IPS DF 4.7 (cell line): ENCODE data around the gene ITPR1.

Experiments used
- DNase-seq: peaks from one replicate; pipeline ENCODE4 v3.0.0-alpha.2; 2013; ENCODE audit warnings: low spot score; ENCODE audit errors: extremely low read depth

The ITPR1 gene

DNA sequence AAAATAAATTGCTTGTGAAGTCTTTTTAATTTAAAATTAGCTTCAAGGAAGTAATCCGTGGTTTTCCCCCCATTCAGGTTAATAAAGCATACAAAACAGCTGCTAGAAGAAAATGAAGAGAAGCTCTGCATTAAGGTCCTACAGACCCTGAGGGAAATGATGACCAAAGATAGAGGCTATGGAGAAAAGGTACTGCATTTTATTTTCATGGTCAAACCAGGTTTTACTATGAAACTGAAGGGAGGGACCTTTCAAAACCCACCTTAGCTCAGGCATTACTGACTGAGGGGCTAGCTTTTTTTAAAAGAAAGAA lies 218.5 kb downstream of the ITPR1 start:
- no peak for DNase-seq

DNA sequence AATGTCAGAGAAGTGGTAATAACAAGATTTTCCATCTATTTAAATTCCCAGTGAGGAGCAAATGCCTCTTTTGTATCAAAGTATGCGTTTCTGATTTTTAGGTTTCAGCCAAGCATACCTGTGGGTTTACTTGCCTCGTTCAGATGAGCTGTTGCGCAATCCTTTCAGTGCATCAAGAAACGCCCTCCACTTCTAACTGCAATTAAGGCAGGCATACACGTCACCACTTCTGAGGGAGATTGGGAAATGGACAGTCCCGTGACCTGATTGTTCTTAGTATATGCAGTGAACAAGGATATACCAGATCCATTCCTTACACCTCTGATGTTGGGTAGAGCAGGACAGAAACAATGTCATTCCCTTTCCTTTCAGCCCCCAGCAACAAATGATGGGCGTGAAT lies 219.0 kb downstream of the ITPR1 start:
- no peak for DNase-seq

DNA sequence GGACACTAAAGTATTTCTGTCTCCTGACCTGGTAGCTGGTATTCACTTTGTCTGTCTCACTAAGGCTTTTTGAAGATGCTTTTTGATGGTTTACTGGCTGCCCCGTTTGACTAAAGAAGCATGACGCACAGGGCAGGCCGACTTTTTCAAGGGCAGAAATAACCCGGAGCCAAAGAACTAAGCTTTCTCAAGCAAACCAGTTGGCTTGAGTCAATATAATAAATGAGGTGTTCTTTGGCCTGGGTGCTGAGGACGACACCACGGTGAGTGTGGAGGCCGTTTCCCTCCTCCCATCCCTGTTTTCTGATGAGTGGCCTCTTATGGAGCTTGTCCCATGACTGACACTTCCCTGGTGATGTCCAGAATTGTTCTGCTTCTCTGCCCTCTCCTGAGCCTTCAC lies 220.9 kb downstream of the ITPR1 start:
- no peak for DNase-seq

DNA sequence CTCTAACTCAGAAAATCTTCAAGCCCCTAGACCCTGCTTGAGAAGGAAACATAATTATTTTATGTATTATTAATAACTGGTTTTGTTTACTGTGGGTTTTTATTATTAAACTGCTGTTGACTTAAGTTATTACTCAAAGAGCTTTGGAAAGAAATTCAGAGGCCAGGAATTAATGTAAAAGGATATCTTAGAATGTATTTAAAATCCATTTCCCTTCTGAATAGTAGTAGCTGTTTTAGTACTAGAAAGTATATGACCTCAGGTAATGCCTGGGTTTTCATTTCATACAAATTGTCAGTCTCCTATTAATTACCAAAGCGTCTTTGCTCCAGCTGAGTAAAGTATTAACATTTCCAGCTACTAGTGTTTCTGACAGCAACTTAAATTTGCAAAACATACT lies 223.1 kb downstream of the ITPR1 start:
- no peak for DNase-seq

DNA sequence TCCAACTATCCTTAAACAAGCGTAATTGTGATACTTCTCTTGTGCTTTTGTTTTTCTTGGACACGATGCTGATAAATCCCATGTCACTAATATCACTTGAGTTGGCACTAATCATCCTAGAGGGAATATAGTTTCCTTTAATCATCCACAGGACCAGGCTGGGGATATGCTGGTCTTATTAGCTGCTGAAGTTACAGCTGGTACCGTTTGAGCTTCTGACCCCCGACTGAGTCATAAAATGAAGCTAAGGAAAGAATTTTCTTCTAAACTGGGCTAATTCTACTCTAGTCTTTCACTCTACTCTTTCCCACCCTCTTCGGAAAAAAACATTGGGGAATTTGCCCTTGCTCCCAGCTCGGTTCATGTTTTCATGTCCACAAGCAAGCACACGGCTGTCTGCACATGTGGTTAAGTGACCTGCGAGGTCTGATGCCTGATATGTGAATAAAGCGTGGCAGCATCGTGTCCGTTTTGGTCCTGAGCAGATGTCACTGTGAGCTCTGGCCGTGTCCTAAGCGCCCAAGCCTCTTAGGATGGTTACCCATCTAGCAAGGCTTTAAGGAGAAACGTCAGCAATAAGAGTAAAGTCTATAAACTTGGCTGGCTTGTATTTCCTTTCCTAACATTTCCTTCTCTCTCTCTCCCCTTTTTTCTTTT lies 223.7 kb downstream of the ITPR1 start:
- DNase-seq: no peak

DNA sequence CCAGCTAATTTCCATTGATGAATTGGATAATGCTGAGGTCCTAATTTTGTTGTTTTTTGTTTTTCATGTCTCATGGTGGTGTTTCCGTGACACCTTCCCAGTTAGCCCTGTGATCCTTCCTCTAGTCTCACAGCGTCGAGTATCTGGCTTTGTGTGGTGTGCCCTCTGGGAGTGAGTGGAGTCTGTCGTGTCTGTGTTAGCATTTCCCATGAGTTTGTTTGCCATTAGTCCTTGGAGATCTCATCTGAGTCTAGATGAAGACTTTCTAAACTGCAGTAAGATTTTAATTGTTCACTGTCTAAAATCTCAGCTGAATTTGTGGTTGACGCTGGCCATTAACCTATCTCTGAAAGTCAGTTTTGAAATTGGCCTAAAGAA lies 224.2 kb downstream of the ITPR1 start:
- no peak for DNase-seq

DNA sequence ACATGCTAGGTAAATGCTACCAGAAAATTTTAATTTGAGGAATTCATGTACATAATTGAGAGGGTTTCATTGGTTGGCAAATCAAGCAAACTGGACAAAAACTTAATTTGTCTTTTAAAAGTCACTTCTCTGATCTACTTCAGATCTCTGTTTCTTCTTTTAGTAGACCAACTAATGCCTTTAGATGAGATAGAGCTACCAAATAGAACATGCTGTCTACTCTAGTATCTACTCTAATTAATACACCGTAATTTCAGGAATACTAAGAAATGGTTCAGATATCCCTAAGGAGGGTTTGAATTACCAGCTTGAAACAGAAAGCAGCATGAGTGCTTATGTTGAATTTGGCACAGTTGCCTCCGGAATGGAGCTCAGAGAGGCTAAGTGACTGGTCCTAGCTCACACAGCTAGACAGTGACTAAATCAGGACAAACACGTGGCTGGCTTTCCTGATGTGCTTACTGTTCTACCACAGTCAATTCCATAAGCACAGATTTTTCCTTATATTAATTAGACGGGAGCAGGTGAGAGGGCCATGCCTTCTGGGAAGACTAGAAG lies 225.1 kb downstream of the ITPR1 start:
- no peak for DNase-seq

DNA sequence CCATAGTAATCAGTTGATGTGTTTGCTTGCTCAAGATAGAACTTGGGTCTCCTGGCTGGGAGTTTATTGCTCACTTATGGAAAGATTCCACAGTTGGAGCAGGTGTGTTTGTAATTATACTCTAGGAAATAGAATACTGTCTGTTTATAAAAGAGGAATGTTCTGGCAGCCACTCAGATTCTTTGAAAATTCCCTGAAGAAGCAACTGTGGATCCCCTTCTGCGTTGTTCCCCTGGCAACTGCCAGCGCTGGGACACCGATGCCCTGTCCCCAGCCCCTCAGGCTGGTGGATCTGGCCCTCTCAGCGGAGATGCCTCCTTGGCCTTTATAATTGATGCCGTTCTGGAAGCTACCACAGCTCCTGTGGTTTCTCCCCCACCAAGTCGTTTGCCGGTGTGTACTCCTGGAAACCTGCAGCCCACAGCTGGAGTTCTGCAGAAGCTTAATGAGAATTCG lies 225.9 kb downstream of the ITPR1 start:
- DNase-seq: no peak

DNA sequence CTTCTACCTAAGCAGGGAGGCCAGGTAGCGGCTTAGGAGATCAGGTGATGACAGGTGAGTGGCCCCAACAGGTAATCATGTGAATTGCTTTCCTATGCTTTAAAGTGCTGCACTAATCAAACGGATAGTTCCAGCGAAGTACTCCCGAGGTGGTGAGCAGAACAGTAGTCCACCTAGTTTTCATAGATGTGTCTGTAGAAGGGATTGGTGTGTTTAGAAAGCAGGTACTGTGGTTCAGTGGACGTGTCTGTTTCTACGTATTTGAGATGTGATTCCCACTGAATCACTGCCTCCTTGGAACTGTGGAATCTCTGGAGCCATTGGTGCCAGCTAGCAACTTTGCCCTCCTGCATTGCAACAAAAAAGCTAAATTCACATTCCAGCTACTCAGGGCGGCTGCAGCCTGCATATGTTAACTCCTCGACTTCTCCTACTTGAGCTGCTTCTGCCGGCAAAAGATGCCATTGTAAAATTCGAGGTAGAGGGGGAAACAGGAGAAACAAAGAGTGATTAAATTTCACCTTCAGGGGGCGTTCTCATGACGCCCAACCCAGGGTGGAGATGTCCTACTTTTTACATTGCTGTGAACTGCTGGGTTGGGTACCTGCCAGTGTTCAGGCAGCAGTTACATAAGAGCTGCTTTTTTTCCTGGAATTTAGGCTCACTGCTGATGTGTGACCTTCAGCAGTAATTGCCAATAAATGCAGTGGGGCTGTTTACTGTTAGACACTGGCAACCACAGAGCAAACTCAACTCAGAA lies 227.3 kb downstream of the ITPR1 start:
- no peak for DNase-seq

DNA sequence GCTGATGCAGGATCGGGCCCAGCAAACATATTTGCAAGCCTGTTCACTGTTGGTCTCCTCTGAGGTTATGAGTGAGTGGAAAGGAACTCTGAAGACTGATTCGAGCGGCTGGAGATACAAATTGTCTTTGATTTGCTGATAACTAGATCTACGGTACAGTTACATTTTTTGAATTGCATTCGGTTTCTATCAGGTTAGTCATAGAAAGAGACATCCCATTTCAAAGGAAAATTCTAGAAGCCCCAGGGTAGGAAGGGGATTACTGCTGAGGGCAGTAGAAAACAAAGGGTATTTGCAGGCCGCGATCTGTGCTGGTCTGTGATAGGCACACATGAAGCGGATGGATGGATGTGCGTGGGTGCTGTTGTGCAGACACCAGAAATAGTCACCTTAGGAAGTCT lies 228.4 kb downstream of the ITPR1 start:
- no peak for DNase-seq

DNA sequence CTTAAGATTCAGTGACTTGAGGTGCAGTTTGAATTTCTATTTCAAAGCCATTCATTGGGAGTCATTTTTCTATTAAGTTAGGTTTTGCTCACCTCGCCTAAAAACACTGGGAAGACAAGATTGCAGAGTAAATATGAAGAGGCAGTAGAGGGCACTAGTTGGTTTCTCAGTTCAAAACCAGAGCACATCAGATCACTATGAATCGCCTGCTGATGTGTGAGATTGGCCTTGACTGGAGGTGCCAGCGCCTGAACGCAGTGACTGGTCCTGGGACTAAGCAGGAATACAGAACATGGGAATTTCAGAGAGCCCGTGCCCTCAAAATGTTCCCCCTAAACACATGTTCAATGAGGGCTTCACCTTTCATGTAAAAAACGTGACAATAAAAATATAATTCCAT lies 229.0 kb downstream of the ITPR1 start:
- DNase-seq: no peak

DNA sequence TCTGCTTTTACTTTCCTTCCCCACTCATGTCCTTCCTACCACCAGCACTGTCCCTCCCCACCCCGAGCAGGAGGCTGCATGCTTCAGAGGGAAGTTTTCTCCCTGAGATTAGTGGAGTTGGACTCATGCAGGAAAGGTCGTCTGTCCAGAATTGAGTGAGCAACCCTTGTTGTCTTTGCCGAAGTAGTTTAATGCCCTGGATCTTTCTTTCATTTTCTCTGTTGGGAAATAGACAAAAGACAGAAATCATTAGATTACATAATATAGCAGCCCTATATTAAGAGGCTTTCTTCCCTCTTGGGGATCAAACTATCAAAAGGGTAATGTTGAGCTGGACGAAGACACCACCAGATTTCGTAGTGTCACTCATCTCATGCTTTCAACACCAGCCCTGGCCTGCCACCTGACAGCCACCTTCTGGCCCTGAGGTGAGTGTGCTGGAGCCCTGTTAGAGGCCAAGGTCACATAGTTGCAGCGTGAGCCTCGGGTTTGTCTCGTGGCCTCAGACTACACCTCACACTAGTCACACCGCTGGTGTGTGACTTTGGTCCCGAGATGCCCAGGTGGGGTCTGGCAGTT lies 231.0 kb downstream of the ITPR1 start:
- DNase-seq: no peak

DNA sequence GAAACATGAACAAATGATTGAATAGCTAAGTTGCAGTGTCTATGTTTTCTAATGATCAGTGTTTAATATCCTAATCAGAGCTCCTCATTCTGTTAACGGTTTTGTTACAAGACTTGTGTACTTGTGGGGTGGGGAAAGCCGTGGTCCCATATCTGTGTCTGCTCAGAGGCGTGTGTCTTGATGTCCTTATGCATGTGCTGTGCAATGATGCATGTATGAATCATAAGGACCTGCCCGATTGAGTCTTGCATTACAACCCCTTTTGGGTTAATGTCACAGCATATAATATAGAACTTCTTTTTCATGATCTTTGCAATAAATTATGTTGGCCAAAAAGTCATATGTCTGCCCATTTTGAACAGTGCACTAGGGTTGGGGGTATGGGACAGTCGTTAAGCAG lies 233.4 kb downstream of the ITPR1 start:
- DNase-seq: no peak

DNA sequence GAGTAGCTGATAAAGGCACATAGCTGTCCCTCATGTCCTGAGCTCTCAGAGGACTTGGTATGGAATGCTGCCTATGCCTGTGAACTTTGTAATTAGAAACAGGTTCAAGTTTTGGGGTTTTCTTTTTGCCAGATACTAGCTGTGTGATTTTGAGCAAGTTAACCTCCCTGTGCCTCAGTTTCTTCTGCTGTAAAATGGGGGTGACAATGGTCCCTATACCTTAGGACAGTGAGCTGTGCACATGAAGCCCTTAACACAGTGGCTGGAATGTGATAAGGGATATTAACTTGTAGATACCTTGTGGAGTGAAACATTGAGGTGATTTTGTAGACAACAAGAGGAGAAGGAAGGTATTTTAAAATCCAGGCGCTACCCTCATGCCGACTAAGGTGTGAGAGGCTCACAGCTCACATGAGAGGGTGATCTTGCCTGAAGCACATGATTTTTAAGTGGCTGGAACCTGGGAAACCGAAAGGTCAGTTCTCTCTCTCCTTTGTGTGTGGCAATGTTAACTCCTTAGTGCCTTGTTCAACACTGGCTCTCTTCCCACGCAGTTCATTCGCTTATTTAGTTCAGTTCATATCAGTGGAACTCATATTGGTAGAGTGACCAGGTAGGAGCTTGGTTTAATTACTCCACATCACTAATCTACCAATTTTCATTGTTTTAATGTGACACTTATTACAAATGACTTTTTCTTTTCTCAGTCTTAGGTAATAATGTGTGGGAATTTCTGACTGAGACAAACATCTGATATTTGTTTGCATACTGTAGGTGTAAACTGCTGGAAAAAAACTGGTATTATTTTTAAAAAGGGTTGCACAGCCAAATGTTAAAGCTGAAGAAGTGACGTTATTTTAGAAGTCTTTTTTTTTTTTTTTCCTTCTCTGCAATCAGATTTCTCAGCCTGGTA lies 236.2 kb downstream of the ITPR1 start:
- DNase-seq: no peak

DNA sequence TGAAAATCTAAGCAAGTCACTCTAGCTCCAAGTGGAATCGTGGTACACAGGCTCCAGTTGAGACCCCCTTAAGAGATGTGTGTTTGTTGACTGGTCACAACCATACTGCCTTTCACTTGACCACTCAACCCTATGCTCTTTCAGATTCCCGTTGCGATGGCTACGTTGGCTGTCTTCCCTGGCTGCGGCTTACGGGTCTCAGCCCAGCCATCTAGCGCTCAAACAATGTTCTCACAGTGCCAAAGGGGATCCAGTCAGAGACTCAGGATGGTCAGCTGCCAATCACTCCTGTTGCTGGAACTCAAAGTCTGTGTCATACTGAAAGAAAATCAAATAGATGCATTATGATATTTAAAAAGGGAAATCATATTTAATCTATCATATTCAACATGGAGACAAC lies 237.6 kb downstream of the ITPR1 start:
- DNase-seq: no peak

DNA sequence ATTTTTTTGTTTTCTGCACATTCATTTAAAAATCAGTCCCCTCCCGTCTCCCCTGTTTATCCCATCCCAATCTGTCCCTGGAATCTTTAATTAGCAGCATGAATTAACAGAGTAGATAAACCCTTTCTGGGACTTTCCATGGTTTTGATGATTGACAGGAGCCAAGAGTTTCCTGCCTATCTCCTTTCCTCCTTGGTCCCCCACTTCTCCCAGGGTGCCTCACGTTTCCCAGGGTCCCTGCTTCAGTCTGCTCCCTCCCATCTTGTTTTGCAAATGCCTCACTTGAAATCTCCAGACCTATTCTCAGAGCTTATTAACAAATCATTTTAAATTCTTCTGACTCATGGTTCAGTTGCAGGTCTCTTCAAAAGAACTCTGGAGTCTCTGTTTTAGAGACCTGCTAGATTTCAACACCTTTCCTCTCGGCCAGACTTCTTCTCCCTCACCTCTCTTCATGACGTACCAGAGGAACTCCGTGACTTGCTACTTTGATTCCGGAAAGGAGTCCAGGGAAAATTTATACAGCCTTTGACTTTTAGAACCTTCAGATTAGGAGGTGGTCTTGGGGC lies 238.5 kb downstream of the ITPR1 start:
- DNase-seq: no peak

DNA sequence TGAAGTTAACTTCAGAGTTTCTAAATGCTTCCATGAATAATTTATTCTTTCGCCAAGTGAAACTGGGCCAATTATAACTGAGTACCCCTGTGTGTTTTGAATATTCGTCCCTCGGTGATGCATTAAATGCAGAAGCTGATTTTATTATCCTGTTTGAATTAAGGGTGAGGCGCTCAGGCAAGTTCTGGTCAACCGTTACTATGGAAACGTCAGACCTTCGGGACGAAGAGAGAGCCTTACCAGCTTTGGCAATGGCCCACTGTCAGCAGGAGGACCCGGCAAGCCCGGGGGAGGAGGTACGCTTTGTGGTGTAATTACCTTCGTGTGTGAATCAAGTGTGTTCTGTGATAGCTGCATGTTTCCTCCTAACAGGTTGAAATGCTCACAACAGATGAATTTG lies 239.8 kb downstream of the ITPR1 start:
- DNase-seq: no peak

DNA sequence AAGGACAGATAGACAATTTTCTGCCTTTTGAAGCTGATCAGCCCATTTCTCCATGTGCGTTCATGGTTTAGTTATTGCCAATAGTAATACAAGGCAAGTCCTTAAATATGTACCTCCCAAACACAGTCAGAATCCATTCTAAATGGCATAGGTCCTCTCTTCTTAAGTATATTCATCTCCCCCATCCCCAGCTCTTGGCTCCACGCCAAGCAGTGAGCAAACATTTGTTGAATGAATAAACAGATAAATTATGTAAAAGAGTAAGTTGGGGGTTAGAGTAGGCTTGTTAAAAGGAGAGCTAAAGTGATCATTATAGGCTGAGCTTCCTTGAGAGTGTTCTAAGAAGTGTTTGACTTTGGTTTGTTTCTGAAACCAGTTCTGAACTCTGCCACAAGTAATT lies 241.3 kb downstream of the ITPR1 start:
- DNase-seq: no peak

DNA sequence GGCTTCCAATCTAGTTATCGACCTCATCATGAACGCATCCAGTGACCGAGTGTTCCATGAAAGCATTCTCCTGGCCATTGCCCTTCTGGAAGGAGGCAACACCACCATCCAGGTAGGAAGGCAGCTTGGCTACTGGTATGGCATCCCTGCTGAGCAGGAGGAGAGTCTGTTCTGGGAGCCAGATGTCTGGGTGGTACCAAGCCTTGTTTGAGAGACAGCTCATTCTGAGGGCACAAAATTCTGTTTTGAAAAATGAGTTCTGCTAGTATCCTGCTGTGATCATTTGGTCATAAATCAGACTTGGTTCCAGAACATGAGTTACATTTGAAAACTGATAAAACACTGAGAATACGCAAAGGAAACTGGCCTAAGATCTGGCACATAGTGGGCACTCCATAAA lies 242.1 kb downstream of the ITPR1 start:
- DNase-seq: no peak

DNA sequence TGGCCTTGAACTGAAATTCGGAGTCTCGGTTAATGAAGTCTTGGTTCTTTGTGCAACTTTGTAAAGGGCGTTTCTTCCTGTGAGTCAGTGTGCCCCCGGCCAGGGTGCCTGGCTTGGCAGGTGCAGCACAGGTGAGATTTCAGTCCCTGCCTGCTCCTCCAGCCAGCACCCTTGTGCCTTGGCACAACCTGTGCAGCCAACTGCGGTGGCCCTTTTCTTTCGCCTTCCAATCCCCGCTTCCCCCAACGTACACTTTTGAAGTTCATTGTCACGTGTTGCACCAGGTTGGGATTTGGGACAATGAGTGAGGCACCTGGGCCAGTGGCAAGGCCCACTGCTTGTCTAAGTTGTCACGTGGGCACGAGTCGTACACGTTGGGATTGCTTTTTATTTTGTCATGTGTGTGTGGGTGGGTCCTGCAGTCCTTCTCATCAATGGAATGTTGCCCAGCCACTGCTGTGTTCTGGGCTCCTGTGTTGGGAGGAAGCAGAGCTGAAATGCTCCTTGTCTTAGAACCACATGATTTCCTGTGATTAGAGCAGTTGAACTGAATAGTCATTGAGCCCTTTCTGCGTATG lies 243.2 kb downstream of the ITPR1 start:
- DNase-seq: no peak

DNA sequence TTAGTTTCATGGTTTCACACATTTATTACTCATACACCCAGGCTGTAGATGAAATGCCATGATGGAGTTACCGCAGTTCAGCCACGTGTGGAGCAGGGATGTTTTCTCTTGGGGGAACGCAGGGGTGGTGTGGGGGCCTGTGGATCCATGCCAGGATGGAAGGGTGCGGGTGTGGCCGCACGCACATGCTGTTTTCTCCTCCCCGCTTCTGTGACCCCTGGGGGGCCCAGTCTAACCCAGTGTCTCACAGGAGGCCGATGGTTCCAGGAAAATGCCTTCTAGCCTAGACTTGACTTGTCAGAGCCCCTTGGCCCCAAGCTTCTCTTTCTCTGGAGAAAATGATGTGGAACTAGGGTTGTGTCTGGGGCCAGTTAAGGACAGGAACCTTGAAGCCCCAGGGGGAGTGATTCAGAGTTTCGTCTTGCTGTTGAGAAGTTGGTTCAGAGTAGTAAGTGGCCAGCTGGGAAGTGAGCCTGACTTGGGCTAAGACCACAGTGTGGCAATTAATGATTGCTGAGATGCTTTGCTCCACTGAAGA lies 245.7 kb downstream of the ITPR1 start:
- no peak for DNase-seq
